GM11168 (cell line): ENCODE results near the gene ETHE1.
"Not testable (repeated sequence)": the region's sequence is repeated elsewhere in the genome, so short reads cannot be mapped to it uniquely, and the experiment has no call there.

Experiments used
- in situ Hi-C: fragments of 300-500 bp; cut with MboI; formaldehyde crosslinking; loops from one replicate; pipeline ENCODE4 v1.12.0; 2022; ENCODE audit warnings: low sequenced_read_pairs; ENCODE audit not compliant: unreplicated experiment

Gene ETHE1

GRCh38 chr19:43525836-43526771 lies 897 bp downstream of the ETHE1 start:
- in situ Hi-C loops, result no loop called here

DNA sequence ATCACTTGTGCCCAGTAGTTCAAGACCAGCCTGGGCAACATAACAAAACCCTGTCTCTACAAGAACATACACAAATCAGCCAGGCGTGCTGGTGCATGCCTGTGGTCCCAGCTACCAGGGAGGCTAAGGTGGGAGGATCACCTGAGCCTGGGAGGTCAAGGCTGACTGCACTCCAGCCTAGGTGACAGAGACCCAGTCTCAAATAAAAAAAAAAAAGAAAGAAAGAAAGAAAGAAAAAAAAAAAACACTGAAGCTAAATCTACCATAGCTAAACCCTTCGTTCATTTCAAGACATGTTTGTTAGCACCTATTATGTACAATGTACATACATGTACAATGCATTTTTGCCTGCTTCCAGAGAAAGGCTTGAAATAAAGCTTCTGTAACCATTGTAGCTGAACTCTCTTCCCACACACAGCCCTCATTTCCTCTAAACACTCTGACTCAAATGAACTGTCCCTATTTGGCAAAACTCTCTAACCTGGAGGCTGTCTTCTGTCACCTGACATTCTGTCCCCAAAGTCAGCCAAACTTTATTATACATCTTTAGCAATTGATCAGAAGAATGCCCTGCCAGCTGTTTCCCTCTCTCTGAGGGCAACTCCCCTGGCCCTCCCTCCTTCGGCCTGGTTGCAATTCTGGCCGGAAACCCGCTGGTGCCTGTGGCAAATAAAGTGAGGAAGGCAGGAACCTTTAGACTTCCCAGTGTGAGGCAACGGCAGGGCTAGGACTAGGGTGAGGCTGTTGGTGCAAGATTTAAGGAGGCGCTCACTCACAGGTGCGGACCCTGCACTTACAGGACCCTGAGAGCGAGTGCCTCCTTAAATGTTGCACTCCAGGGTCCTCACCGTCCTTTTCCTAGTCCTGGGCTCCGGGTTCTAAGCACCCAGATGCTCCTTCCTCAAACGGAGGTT lies 1.8 kb downstream of the ETHE1 start:
- in situ Hi-C loops, result no loop called here

GRCh38 chr19:43523696-43524095 lies 3.3 kb downstream of the ETHE1 start:
- in situ Hi-C loops, result not testable (repeated sequence)

GRCh38 chr19:43522929-43523328 lies 4.1 kb downstream of the ETHE1 start:
- in situ Hi-C loops, result no loop called here

GRCh38 chr19:43519436-43520088 lies 7.4 kb downstream of the ETHE1 start:
- in situ Hi-C loops, result loop anchor here (5.0 kb wide), 1 partner anchor 72 kb away; no protein-coding TSS in a partner anchor

DNA sequence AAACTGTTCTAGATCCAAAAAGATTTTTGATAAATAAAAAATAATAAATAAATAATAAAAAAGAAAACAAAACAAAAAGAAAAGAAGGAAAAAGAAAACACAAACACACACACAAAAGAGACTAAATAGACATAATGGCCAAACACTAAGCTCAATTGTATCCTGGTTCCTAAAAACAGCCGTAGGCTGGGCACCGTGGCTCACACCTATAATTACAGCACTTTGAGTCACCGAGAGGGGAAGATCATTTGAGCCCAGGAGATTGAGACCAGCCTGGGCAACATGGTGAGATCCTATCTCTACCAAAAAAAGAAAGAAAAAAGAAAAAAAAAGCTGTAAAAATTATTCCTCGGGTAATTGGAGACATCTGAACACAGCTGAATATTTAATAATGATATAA lies 8.9 kb downstream of the ETHE1 start:
- in situ Hi-C loops, result loop anchor here (5.0 kb wide), 1 partner anchor 71 kb away; no protein-coding TSS in a partner anchor

DNA sequence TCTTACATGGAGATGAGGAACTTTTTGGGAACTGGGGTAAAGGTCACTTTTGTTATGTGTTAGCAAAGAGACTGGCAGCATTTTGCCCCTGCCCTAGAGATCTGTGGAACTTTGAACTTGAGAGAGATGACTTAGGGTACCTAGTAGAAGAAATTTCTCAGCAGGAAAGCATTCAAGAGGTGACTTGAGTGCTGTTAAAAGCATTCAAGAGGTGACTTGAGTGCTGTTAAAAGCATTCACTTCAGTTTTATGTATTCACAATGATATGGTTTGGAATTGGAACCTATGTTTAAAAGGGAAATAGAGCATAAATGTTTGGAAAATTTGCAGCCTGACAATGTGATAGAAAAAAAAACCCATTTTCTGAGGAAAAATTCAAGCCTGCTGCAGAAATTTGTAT lies 14.6 kb downstream of the ETHE1 start:
- in situ Hi-C loops, result not testable (repeated sequence)

DNA sequence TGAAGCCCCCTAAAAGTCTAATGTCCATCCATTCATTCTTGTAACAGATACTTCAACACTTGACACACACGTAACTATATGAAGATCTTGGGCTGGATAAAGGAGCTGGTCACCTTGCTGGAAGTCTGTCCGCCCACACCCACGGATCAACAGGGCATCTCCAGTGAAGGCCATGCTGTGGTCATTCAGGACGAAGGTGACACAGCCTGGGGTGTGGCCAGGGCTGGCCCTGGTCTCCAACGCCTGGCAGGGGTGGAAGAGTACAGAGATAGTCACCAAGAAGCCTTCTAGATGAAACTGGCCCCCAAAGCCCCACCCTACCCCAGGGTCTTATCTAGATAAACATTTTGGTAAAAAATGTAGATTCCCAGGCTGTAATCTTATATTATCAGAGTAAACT lies 15.7 kb downstream of the ETHE1 start:
- in situ Hi-C loops, result no loop called here

GRCh38 chr19:43510713-43511112 lies 16.3 kb downstream of the ETHE1 start:
- in situ Hi-C loops, result no loop called here

DNA sequence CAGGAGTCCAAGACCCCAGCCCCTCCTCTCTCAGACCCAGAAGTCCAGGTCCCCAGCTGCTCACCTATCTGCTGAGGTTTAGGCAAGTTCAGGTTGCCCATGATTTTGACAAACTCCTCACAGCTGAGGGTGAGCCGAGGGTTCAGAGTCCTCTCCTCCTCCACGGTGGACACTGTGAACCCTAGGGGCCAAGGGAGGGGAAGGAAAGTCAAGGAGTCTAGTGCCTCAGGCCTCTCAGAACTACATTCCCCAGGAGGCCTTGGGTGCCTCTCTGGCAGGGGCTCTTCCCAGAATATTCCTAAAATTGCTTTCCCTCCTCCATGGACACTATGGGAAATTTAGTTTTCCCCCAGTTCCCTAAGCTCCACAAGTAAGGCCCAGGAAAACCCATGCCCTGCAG lies 19.1 kb downstream of the ETHE1 start:
- in situ Hi-C loops, result no loop called here

- in situ Hi-C loops, result no loop called here
Measured at GRCh38 chr19:43506629-43507028, 20.4 kb downstream of the ETHE1 start.

DNA sequence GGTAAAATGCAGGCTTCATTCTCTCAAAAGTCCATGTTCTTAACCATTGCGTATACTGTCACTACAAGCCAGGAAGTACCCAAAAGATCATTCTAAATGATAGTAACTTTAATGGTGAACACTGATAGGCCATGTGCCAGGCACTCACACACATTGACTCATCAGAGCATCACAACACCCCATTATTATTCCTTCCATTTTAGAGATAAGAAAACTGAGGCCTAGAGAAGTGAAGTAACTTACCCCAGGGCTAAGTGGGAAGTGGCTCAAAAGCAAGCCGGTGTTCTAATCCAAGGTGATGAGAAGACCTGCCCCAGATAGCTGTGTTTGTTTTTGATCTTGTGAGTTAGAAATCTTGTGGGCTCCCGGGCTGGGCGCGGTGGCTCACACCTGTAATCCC lies 21.1 kb downstream of the ETHE1 start:
- in situ Hi-C loops, result no loop called here

GRCh38 chr19:43505186-43505456 lies 21.9 kb downstream of the ETHE1 start:
- in situ Hi-C loops, result no loop called here

DNA sequence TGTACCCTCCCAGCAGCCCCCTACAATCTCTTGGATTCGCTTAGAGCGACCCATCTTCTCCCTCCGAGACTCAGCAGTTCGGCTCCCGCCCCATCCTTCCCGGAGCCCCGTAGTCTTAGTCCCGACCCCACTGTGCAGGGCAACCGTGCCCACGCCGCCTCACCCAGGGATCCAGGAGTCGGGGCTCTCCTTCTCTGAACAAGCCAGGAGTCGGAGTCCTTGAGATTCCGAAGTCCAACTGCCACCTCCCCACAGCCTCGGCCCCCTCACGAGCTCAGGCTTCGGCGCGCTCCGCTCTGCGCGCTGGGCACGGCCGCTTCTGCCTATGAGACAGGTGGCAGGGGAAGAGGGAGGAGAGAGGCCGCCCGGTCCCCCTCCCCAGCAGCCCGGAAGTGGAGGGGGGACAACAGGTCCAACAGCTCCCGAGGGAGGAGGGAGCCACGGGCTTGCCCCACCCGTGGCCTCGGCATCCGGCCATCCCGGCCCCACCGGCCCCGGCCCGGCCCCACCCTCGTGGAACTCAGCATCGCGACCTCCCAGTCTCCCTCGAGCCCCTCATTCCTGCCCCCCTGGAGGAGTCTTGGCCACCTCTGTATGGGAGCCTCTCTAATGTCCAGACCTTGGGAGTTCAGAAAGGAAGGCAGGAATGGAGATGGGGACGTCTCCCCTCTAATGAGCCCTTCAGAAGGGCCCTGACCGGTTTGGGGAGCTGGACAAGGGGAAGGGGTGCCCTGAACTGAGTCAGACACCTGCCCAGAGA lies 22.4 kb downstream of the ETHE1 start, which contains the start of gene PHLDB3:
PHLDB3 (minus strand) TSS at position 321 of the 760 bp plus-strand sequence. CDS start 628 bp downstream, outside the sequence.
- in situ Hi-C loops, result no loop called here

- in situ Hi-C loops, result no loop called here
Measured at GRCh38 chr19:43503501-43504425, 23.2 kb downstream of the ETHE1 start.

GRCh38 chr19:43502419-43502976 lies 24.5 kb downstream of the ETHE1 start:
- in situ Hi-C loops, result no loop called here

DNA sequence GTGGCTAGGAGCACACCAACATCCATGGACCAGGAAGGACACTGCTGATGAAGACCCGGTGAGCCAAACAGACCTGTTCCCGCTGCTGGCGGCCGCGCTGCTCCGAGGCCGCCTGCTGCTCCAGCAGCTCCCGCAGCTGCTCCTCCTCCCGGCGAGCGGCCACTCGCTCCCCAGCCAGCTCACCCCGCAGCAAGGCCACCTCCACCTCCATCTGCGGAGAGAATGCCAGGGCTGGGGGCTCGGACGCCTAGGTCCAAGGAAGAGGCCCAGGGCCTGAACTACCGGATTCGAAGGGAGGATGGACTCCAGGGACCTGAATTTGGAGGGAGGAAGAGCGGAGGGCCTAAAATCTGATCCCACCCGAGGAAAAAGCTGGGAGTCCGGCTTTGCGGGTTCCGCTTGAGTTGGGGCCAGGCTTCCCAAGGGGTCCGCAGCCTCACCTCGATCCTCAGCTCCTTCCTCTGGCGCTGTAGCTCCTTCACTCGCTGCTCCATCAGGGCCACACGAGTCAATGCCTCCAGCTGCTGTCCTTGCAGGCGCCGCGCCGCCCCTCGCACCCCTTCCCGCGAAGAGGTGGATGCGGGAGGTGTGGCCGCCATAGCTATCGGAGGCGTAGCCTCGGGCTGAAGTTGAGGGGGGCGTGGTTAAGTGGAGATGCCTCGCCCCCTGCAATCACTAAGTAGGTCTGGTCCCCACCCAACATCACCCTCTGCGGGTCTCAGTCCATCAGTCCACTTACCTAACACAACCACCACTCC lies 25.2 kb downstream of the ETHE1 start:
- in situ Hi-C loops, result no loop called here

- in situ Hi-C loops, result no loop called here
Measured at GRCh38 chr19:43499042-43499441, 28.0 kb downstream of the ETHE1 start.
